AG04449 (cell line): Measurements from ENCODE around the gene CFAP99.

Experiments
- CTCF ChIA-PET: fragments of 350-600 bp; formaldehyde crosslinking; extraction: SDS; loops from one replicate; lab custom pipeline; 2021; ENCODE audit warnings: antibody characterized with exemption; lab: Yijun Ruan, JAX
- POLR2A ChIA-PET: fragments of 400-600, 350-600 bp; formaldehyde crosslinking; extraction: SDS; loops from one replicate; lab custom pipeline; 2020; ENCODE audit warnings: antibody characterized with exemption, inconsistent platforms; lab: Yijun Ruan, JAX
- DNase-seq: peaks from one replicate; pipeline ENCODE4 v3.0.0-alpha.2; 2010; ENCODE audit warnings: low read depth, low spot score
- H3K4me3 ChIP-seq: 2 replicates; pipeline ENCODE4 v1.5.1; 2011; ENCODE audit warnings: low read depth, mild to moderate bottlenecking, control low read depth, low read length
- TF ChIP-seq, protein P1 (sequence below): IDR thresholded peaks from one replicate; pipeline ENCODE4 v1.5.1; 2011; ENCODE audit warnings: mild to moderate bottlenecking, moderate library complexity, low read length, control low read depth, inconsistent platforms; ENCODE audit not compliant: insufficient read depth; ENCODE audit errors: missing control alignments

The CFAP99 gene

GRCh38 chr4:2436301-2436700 lies 17.5 kb downstream of the CFAP99 start:
- no peak overlapping the region for H3K4me3 ChIP-seq
- ChIA-PET POLR2A (interaction anchor here (0.6 kb wide), 1 partner anchor 173 kb away, joined by 4 read pairs; no protein-coding TSS in a partner anchor), CTCF (interaction anchor here (0.9 to 3.6 kb wide), 14 partner anchors 8 to 218 kb away, joined by 3 to 31 read pairs (median 3); partner anchors contain the start of genes CFAP99 and ZFYVE28)
- DNase-seq, result no peak
- TF ChIP-seq, protein P1, sequence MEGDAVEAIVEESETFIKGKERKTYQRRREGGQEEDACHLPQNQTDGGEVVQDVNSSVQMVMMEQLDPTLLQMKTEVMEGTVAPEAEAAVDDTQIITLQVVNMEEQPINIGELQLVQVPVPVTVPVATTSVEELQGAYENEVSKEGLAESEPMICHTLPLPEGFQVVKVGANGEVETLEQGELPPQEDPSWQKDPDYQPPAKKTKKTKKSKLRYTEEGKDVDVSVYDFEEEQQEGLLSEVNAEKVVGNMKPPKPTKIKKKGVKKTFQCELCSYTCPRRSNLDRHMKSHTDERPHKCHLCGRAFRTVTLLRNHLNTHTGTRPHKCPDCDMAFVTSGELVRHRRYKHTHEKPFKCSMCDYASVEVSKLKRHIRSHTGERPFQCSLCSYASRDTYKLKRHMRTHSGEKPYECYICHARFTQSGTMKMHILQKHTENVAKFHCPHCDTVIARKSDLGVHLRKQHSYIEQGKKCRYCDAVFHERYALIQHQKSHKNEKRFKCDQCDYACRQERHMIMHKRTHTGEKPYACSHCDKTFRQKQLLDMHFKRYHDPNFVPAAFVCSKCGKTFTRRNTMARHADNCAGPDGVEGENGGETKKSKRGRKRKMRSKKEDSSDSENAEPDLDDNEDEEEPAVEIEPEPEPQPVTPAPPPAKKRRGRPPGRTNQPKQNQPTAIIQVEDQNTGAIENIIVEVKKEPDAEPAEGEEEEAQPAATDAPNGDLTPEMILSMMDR, result peak; percentile 38

DNA sequence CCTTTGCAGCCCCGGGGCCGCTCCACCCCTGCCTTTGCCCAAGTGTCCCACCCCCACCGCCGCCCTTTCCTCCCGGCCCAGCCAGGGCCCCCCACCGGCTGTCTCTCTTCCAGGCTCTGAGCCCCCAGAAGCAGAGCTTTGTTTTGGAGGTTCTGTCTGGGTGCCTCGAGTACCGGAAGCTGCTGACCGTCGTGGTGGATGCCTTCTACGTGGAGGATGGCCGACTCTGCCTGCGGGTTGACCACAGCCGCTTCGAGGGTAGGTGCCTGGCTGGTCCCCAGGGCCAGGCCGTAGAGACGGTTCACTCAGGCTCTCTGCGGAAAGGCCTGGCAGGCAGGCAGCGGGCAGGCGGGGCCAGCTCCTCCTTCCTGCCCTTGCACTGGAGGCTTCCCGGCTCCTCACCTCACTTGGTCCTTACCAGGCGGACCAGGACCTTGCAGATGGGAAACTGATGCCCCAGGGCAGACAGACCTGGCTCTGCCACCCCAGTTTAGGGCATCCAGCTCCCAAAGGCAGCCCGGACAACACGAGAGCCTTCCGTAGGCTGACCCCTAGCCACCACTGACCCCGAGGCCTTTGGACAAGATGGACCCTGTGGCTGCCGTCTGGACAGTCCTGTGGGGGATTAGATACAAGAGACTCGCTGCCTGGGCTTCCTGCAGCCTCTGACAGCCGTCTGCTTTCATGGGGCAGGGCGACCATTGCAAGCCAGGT lies 18.2 kb downstream of the CFAP99 start:
- ChIA-PET POLR2A (interaction anchor here (0.6 kb wide), 1 partner anchor 174 kb away, joined by 4 read pairs; no protein-coding TSS in a partner anchor), CTCF (interaction anchor here (0.6 to 3.6 kb wide), 16 partner anchors 7 to 219 kb away, joined by 3 to 31 read pairs (median 3); partner anchors contain the start of genes CFAP99 and ZFYVE28)
- no peak overlapping the region for H3K4me3 ChIP-seq
- DNase-seq, result no peak
- TF ChIP-seq, protein P1, result no peak

- H3K4me3 ChIP-seq, result no peak overlapping the region
- CTCF ChIA-PET, result interaction anchor here (0.9 to 3.6 kb wide), 5 partner anchors 8 to 219 kb away, joined by 3 to 31 read pairs (median 4); no protein-coding TSS in a partner anchor
- TF ChIP-seq, protein P1, result no peak
- no peak for DNase-seq
- POLR2A ChIA-PET, result no interaction called here
Observed at GRCh38 chr4:2437475-2438215, 18.9 kb downstream of the CFAP99 start.

DNA sequence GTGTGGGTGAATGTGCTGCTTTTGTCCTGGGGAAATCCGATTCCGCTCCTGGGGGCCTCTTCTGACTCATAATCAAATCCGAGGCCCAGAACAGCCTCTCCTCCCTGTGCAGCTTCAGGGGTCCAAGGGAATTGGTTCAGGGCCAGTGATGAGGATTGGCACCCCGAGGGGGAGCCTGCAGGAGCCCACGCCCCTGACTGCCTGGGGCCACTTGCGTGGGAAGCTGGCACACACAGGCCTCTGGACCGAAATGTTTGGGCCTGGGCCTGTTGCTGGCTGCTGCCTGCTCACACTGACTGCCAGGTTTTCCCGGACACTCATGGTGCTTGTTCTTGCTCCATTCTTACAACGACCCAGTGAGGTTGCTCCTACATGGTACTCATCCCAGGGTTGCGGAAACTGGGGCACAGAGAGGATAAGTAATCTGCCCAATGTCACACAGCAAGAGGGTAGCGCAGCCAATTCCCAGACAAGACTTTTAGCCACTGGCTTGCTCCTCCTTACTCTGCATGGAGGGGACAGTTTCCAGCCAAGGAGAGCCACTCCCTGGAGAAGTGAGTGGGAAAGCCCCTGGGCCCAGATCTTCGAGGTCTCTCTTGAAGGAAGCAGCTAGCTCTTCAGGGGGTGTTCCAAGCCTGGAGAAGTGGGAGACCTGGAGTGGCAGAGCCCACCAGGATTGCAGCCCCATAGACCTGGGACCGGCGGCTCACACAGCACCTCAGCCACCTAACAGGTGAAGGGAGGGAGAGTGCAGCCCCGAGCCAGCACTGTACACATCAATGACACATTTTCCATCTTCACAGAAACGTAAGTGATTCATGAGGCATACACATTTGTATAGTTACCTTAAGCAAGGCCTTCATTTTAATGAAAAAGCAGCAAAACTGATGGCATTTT lies 20.3 kb downstream of the CFAP99 start:
- no peak overlapping the region for H3K4me3 ChIP-seq
- ChIA-PET CTCF (interaction anchor here (0.6 to 3.6 kb wide), 5 partner anchors 11 to 219 kb away, joined by 3 to 31 read pairs (median 4); no protein-coding TSS in a partner anchor), POLR2A (no interaction called here)
- DNase-seq, result no peak
- TF ChIP-seq, protein P1, result no peak

- no peak overlapping the region for H3K4me3 ChIP-seq
- POLR2A ChIA-PET, result no interaction called here
- TF ChIP-seq, protein P1, result peak; percentile 74
- no peak for DNase-seq
- CTCF ChIA-PET, result interaction anchor here (0.7 to 5.2 kb wide), 8 partner anchors 9 to 808 kb away, joined by 3 to 55 read pairs (median 4); no protein-coding TSS in a partner anchor
Observed at GRCh38 chr4:2441393-2442174, 22.8 kb downstream of the CFAP99 start.
